GM19043 (cell line): ENCODE measurements around the gene LPCAT1.

Experiments used
- ATAC-seq: cut with Tn5 transposase; IDR thresholded peaks from one replicate; pipeline ENCODE4 v1.9.1; 2021; ENCODE audit warnings: low read depth; ENCODE audit not compliant: unreplicated experiment

The LPCAT1 gene

GRCh38 chr5:1498623-1499416 is 24.9 kb downstream of the LPCAT1 start:
- ATAC-seq, result peak; percentile 31

- ATAC-seq, result peak; percentile 20
These were observed 25.8 kb downstream of the LPCAT1 start for GRCh38 chr5:1497795-1498622.

DNA sequence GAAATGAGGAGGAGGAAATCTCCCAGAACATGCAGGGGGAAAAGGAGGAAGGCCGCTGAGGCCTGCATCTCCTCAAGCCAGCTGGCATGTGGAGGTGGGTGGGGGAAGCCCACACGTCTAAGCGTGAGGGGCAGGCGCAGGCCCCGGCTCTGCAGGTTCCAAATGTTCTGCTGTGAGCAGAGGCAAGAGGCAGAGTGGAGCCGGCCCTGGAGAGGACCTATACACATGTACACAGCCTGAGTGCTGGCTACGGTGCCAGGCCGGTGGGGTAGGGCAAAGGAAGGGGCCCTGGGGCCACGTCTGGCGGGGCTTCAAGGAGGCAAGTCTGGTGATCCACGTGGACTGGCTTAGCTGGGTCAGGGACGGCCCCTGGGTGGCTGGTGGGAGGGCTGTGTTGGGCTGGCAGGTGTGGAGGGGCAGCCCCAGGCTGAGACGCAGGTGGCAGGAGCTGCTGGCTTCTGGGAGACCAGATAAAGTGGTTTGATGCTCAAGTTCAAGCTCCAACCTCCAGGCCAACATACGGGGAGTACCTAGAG is 26.4 kb downstream of the LPCAT1 start:
- peak; percentile 24 for ATAC-seq

DNA sequence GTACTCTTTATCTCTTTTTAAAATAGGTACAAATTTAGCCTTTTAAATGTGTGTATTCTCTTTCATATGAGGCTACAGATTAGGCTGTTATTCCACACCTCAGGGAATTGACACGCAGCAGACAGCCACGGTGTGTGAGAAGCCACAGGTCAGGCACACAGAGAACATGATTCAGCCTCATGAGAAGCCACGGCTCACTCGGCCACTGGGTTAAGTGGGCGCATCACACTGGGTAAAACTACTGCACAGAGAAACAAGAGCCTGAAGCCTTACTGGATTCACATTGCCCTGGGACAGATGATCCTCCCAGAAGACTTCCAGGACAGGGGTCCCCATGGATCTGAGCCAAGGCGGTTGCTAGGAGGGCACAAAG is 28.2 kb downstream of the LPCAT1 start:
- ATAC-seq, result no peak

DNA sequence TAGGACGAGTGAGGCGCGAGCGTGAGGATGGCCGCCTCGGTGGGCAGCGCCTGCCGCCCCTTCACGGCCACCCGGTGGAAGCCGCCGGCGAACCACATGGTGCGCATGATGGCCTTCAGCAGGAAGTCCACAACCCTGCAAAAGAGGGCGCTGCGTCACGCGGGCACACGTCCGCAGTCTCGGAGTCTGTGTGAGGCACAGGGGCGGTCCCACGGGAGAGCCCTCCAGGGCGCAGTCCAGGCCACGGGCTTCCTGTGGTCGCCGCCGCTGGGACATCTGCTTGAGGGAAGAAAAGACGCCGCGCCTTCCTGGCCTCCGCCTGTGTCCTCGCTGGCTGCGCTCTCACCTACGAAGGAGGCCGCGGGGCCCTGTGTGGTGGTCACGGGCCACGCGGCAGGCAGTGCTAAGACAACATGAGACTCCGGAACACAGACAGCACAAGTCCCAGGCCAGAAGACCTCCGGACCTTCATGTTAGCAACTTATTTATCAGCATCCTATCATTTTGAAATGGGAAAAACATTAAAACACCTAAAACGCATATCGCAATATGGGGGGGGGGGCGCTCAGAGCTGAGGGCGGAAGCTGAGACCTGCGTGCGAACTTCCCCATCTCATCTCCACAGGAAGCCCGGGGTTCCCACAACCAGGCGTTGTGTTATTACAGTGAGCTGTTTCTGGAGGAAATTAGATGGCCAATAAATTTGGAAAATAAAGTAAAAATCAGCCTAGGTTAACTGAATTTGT is 28.8 kb downstream of the LPCAT1 start:
- ATAC-seq, result peak; percentile 36

GRCh38 chr5:1493941-1494340 is 29.8 kb downstream of the LPCAT1 start:
- no peak for ATAC-seq

- no peak for ATAC-seq
These were observed 30.3 kb downstream of the LPCAT1 start for GRCh38 chr5:1493413-1493812.

DNA sequence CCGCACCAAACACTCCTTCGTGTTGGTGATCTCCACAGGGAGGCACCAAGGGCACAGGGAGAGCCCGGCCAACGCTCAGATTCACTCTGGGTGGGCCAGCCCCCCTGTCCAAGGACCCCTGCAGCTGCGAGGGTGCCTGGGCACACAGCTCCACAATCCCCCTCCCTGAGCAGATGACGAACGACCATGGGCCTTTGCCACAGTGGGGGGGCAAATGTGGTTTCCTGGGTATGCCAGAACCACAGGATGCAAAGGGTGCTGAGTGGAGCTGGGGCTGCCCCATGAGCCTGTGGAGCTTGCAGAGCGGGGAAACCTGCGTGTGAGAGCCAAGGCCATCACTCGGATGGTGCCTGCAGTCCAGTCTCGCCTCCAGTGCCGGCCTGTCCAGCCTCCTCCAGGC is 31.0 kb downstream of the LPCAT1 start:
- no peak for ATAC-seq

DNA sequence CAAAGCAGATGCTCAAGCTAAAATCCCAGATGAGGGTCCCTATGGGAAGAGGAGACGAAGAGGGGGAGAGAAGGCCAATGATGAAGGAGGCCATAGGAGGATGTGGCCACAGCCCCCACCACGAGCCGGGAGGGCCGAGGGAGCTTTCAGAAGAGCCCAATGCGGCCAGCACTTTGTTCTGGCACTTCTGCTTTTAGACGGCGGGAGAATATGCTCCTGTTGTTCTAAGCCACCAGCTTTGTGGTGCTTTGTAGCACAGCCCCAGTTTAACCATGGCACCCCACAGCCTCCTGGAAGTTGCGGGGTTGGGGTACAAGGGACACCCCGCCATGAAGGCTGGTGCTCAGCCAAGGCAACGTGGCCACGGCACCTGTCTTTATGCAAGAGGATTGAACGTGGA is 33.4 kb downstream of the LPCAT1 start:
- ATAC-seq, result no peak

- ATAC-seq, result no peak
These were observed 34.0 kb downstream of the LPCAT1 start for GRCh38 chr5:1489754-1490153.

DNA sequence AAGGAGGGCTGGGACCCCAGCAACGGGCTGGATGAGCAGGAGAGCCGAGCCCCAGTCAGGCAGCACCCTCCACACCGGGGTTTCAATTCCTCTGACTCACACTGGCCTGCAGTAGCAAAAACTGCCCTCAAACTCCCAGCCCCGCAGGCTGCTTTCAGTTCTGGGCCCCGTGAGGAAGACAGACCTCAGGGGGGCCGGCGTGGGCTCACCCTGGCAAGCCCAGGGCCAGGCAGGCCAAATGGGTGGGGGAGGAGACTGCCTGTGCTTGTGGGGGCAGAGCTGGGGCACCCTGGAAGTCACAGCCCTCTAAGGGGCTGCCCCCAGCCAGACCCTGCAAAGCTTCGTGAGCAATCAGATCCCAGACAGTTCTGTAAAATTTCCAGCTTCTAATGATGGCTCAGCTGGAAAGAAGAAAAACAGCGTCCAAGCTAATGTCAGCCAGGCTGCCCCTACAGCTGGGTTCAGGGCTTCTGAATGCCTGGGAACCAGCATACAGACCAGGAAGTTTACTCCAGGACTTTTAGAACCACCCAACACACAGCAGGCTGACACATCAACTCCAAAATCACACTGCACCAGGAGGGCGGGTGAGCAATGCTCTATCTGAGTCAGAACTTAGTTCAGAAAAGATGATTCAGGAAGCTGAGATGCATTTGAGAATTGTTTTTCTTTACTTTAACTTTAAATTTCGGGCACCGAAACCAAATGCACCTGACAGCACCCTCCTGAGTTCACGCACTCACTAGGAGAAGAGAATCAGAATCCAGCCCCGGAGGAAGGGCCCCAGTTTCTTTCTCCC is 34.7 kb downstream of the LPCAT1 start:
- ATAC-seq, result peak; percentile 40

DNA sequence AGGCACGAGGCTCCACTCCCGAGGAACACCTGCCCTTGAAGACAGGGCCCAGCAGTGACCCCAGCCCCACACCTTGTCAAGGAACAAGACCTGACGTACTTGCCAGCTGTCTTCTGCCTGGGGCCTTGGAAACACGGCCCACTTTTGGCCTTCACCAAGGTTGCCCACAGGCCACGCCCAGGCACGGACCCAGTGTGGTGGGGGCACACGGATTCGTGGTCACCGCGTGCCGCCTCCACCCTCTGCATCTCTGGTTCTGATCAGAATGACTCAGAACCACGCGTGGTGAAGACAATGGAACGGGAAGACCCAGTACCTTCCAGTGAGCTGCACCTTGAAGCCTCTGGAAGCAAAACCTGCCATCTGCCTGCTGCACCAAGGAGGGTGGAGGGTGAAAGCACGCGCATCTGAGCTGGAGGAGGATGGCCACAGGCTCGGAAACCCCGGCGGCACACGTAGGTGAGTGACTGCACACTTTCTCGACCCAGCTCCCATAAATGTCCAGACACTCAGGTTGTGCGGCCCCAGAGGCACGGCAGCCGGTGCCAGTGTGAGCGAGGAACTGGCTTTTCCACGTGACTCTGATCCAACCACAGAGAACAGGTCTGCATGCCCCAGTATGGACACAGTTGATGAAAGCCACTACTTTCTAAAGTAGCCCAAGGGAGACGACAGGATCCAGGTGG is 36.5 kb downstream of the LPCAT1 start:
- no peak for ATAC-seq

- ATAC-seq, result no peak
These were observed 37.5 kb downstream of the LPCAT1 start for GRCh38 chr5:1486271-1486670.

- no peak for ATAC-seq
These were observed 38.1 kb downstream of the LPCAT1 start for GRCh38 chr5:1485579-1486118.

GRCh38 chr5:1484730-1485578 is 38.8 kb downstream of the LPCAT1 start:
- ATAC-seq, result peak; percentile 42

DNA sequence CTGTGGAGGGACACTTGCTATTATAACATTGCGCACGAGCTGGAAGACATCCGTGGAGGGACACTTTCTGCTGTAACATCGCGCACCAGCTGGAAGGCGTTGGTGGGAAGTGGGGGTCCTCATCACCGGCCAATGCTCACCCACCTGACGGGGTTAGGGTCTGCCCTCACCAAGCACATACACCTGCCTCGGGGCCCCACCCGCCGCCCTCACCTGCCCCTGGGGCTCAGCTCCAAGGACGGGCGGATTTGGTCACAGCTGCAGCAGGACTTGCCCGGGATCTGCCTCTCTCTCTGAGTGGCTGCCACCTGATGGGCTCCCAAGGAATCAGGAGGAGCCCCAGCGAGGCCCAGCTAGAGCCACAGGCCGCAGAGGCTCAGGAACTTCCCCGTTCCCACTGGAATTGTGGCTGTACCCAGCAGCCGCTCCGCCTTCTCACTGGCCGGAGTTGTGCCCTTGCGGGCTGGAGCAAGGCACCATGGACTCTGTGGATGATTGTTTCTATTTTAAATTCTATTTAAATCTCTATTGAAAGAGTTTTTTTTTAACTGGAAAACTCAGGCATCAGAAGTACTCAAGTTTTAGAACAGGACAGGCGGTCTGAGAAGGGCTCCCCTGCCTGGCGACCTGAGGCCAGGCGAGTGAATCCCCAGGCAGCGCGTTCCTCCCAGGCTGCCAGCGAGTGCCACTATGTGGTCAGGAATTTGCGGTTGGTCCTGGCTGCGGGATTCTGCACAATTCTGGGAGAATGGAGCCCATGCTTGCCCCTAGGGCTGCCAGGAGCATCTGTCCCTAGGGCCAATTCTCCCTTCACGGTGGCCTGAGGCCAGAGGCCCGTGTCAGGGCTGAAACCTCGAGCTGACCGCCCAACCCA is 39.7 kb downstream of the LPCAT1 start:
- ATAC-seq, result no peak

DNA sequence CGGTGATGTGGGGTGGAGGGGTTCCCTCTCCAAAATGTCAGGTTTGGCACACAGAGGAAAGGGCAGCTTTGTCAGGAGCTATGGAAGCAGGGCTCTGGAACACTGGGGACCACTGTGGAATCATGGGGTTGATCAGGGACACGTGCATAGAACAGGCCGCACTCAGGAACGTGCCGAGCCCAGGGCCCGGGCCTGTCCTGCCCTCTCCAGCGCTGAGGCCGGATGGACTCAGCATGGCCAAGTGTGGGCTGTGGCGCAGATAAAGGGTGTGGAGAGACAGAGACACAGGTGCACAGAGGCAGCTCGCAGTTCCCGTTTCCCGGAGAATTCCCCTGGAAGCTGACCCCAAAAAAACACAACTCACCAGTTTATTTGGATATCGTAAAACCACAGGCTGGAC is 40.7 kb downstream of the LPCAT1 start:
- ATAC-seq, result no peak

GRCh38 chr5:1481959-1482331 is 41.8 kb downstream of the LPCAT1 start:
- no peak for ATAC-seq
